ENCODE data around the gene ASPHD1. TPM values are rescaled to one million over a fixed set of nuclear protein-coding genes. Genes with fewer than 3 reads are reported as not detected.

ASPHD1 gene
- polyA plus RNA-seq, 1 donor (not counting 4 experiments of a cell fraction or from before 2014, with no cell fraction given), result 0.71 TPM

DNA sequence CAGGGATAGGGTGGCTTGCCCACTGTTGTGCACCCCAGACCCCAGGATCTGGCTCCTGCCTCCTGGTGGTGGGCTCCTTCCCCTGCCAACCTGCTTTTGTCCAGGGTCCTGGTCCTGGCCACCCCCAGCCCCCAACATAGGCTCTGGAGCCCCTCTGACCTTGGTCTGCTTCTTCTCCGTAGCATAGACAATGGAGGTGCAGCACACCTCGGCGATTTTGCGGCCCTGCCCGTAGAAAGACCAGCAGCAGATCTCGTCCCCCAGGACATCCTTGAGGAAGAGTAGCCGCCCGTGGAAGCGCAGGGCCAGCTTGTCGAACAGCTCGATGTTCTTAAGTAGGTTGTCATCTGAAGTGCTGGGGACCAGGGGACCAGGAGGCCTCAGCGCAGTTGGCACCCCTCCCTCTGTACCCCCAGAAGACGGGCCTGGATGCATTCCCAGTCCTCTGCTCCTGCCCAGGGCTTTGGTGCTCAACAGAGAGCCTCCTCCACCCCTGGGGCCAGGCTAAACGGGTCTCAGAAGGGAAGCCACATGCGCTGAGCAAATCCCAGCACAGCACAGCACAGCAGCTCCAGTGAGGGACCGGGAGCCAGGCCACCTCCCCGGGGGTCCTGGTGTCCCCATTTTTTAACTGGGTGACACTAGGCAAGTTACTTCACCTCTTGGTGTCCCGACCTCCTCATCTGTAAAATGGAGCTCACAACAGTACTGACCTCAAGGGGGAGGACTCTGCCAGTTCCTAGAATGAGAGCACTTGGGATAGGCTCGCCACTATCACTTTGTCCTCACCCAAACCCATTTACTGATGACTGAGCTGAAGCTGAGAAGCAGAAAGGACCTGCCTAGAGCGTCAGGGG is 10.8 kb downstream of the ASPHD1 start:
- H3K4me3 ChIP-seq (ENCODE audit: control insufficient read depth in 2 of 3, extremely low read depth in 1 of 3, insufficient read depth in 2 of 3, low read depth in 1 of 3, low read length in 3 of 3), result no peak overlapping the region
- no peak overlapping the region for H3K4me2 ChIP-seq (ENCODE audit: control insufficient read depth, extremely low read depth, insufficient read depth, low read depth, low read length)
- TF ChIP-seq, protein P1, sequence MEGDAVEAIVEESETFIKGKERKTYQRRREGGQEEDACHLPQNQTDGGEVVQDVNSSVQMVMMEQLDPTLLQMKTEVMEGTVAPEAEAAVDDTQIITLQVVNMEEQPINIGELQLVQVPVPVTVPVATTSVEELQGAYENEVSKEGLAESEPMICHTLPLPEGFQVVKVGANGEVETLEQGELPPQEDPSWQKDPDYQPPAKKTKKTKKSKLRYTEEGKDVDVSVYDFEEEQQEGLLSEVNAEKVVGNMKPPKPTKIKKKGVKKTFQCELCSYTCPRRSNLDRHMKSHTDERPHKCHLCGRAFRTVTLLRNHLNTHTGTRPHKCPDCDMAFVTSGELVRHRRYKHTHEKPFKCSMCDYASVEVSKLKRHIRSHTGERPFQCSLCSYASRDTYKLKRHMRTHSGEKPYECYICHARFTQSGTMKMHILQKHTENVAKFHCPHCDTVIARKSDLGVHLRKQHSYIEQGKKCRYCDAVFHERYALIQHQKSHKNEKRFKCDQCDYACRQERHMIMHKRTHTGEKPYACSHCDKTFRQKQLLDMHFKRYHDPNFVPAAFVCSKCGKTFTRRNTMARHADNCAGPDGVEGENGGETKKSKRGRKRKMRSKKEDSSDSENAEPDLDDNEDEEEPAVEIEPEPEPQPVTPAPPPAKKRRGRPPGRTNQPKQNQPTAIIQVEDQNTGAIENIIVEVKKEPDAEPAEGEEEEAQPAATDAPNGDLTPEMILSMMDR (optimal IDR thresholded peaks at IDR 0.05 in 1 of 3, IDR thresholded peaks at IDR 0.05 in 1 of 3, conservative IDR thresholded peaks at IDR 0.05 in 1 of 3; ENCODE audit: extremely low read depth in 1 of 3, insufficient read depth in 2 of 3, low read length in 3 of 3), result no peak
- TF ChIP-seq EZH2 (IDR thresholded peaks at IDR 0.05; ENCODE audit: low read length), result no peak
- peaks cover 0 to 5% of the 10 kb centered on the region in 2 experiments for H3K36me3 ChIP-seq (ENCODE audit: control insufficient read depth in 2 of 2, extremely low read depth in 1 of 2, insufficient read depth in 2 of 2, low read length in 2 of 2)
- DNase-seq (ENCODE audit: low read depth, low spot score) (no peak), FAIRE-seq (no peak)
- no peaks in the 10 kb centered on the region for H3K9me1 ChIP-seq (ENCODE audit: control insufficient read depth, extremely low read depth, insufficient read depth, low read length)
- H3K79me2 ChIP-seq (ENCODE audit: control insufficient read depth, insufficient read depth, low read length), result no peaks in the 10 kb centered on the region
- no peaks in the 10 kb centered on the region for H3K9me3 ChIP-seq (ENCODE audit: control insufficient read depth, low read depth, low read length)
- no peak overlapping the region for H3K9ac ChIP-seq (ENCODE audit: control insufficient read depth, extremely low read depth, insufficient read depth, low read length)
- no peaks in the 10 kb centered on the region for H3K4me1 ChIP-seq (ENCODE audit: control insufficient read depth, extremely low read depth, insufficient read depth, low read length)
- H4K20me1 ChIP-seq (ENCODE audit: control insufficient read depth, extremely low read depth, insufficient read depth, low read length), result no peaks in the 10 kb centered on the region
- H3K27ac ChIP-seq (ENCODE audit: control insufficient read depth, insufficient read depth, low read length), result no peak overlapping the region
- H3K27me3 ChIP-seq (ENCODE audit: control insufficient read depth, extremely low read depth, insufficient read depth, low read length), result no peaks in the 10 kb centered on the region
- H2AFZ ChIP-seq (ENCODE audit: control insufficient read depth, low read length), result no peak overlapping the region
- dilution Hi-C loops (cut with MboI; ENCODE audit: extremely low pct_ligation_motif_present, low sequenced_read_pairs), result no loop called here

DNA sequence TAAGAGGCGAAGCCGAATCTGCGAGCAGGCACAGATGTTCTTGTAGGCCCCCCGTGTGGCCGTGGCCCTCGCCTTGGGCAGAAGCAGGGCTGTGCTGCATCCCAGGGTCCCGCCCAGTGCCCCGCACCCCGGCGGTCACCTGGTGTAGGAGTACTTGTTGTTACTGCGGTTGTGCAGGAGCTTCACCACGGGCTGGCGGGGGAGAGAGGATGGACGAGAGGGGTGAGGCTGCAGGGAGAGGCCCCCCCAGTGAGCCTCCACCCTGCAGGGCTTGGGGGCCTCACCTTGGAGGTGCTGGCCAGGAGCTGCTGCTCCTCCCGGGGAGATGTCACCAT is 11.4 kb downstream of the ASPHD1 start:
- no peaks in the 10 kb centered on the region for H3K9me1 ChIP-seq (ENCODE audit: control insufficient read depth, extremely low read depth, insufficient read depth, low read length)
- no peak overlapping the region for H3K27ac ChIP-seq (ENCODE audit: control insufficient read depth, insufficient read depth, low read length)
- H3K4me3 ChIP-seq (ENCODE audit: control insufficient read depth in 2 of 3, extremely low read depth in 1 of 3, insufficient read depth in 2 of 3, low read depth in 1 of 3, low read length in 3 of 3), result no peak overlapping the region
- no peaks in the 10 kb centered on the region for H3K4me1 ChIP-seq (ENCODE audit: control insufficient read depth, extremely low read depth, insufficient read depth, low read length)
- H3K79me2 ChIP-seq (ENCODE audit: control insufficient read depth, insufficient read depth, low read length), result no peaks in the 10 kb centered on the region
- H3K4me2 ChIP-seq (ENCODE audit: control insufficient read depth, extremely low read depth, insufficient read depth, low read depth, low read length), result no peak overlapping the region
- DNase-seq (ENCODE audit: low read depth, low spot score) (no peak), FAIRE-seq (no peak)
- no peaks in the 10 kb centered on the region for H3K27me3 ChIP-seq (ENCODE audit: control insufficient read depth, extremely low read depth, insufficient read depth, low read length)
- dilution Hi-C loops (cut with MboI; ENCODE audit: extremely low pct_ligation_motif_present, low sequenced_read_pairs), result no loop called here
- TF ChIP-seq, protein P1 (optimal IDR thresholded peaks at IDR 0.05 in 1 of 3, IDR thresholded peaks at IDR 0.05 in 1 of 3, conservative IDR thresholded peaks at IDR 0.05 in 1 of 3; ENCODE audit: extremely low read depth in 1 of 3, insufficient read depth in 2 of 3, low read length in 3 of 3), result no peak
- TF ChIP-seq EZH2 (IDR thresholded peaks at IDR 0.05; ENCODE audit: low read length), result no peak
- no peak overlapping the region for H3K9ac ChIP-seq (ENCODE audit: control insufficient read depth, extremely low read depth, insufficient read depth, low read length)
- H2AFZ ChIP-seq (ENCODE audit: control insufficient read depth, low read length), result no peak overlapping the region
- H3K9me3 ChIP-seq (ENCODE audit: control insufficient read depth, low read depth, low read length), result no peaks in the 10 kb centered on the region
- H4K20me1 ChIP-seq (ENCODE audit: control insufficient read depth, extremely low read depth, insufficient read depth, low read length), result no peaks in the 10 kb centered on the region
- H3K36me3 ChIP-seq (ENCODE audit: control insufficient read depth in 2 of 2, extremely low read depth in 1 of 2, insufficient read depth in 2 of 2, low read length in 2 of 2), result peaks cover 0 to 5% of the 10 kb centered on the region in 2 experiments

Measured in keratinocyte (primary cell).